CD14-positive monocyte (primary cell): ENCODE data around the gene ANO7. TPM values are rescaled to one million over a fixed set of nuclear protein-coding genes. Genes with fewer than 3 reads are reported as not detected.

ENCODE experiments used
- DNase-seq, 3 donors: peaks; one replicate each; pipeline ENCODE4 v3.0.0-alpha.2; 2011 to 2022
- H2AFZ ChIP-seq: 2 replicates; pipeline ENCODE4 v1.6.0; 2012; ENCODE audit warnings: mild to moderate bottlenecking, low read depth, low read length, inconsistent platforms; ENCODE audit not compliant: insufficient read depth, poor library complexity, severe bottlenecking
- H3K27ac ChIP-seq, 2 donors: 1 replicate in 1 of 2; 2 replicates in 1 of 2; pipeline ENCODE4 v1.5.1; 2012 to 2013; ENCODE audit warnings: low read length in 2 of 2, control low read depth in 1 of 2, inconsistent platforms in 1 of 2, low read depth in 1 of 2, mild to moderate bottlenecking in 1 of 2
- H3K27me3 ChIP-seq, 2 donors: one replicate each; pipeline versions ENCODE4 v1.6.0 to v1.6.1; 2011 to 2013; ENCODE audit warnings: low read length in 2 of 2; ENCODE audit not compliant: control insufficient read depth in 2 of 2, insufficient read depth in 2 of 2
- H3K36me3 ChIP-seq, 2 donors: replicated peaks in 1 of 2; 1 replicate in 1 of 2; 2 replicates in 1 of 2; pipeline versions ENCODE4 v1.5.1 to v1.6.1; 2012 to 2013; ENCODE audit warnings: low read length in 2 of 2, control low read depth in 1 of 2, inconsistent platforms in 1 of 2, mild to moderate bottlenecking in 1 of 2; ENCODE audit not compliant: insufficient read depth in 2 of 2, control insufficient read depth in 1 of 2
- H3K4me1 ChIP-seq, 2 donors: 1 replicate in 1 of 2; 2 replicates in 1 of 2; pipeline versions ENCODE4 v1.5.1 to v1.6.1; 2012 to 2013; ENCODE audit warnings: low read length in 2 of 2, control low read depth in 1 of 2, inconsistent platforms in 1 of 2, mild to moderate bottlenecking in 1 of 2, moderate library complexity in 1 of 2; ENCODE audit not compliant: insufficient read depth in 2 of 2, control insufficient read depth in 1 of 2
- H3K4me2 ChIP-seq: replicated peaks from 2 replicates; pipeline ENCODE3; 2012; ENCODE audit warnings: low read length, moderate library complexity, mild to moderate bottlenecking; ENCODE audit not compliant: poor library complexity, severe bottlenecking; ENCODE audit errors: extremely low read depth
- H3K4me3 ChIP-seq, 3 experiments: fragments of 200-600 bp in 1 of 3; sonication (generic) in 1 of 3; replicated peaks in 1 of 3; 1 replicate in 2 of 3; 2 replicates in 1 of 3; pipeline ENCODE4 v1.5.1; 2011 to 2013; ENCODE audit warnings: low read length in 3 of 3, mild to moderate bottlenecking in 3 of 3, control low read depth in 2 of 3, low read depth in 2 of 3, inconsistent platforms in 1 of 3, moderate library complexity in 1 of 3
- H3K79me2 ChIP-seq: 2 replicates; pipeline ENCODE4 v1.6.0; 2012; ENCODE audit warnings: mild to moderate bottlenecking, control low read depth, inconsistent platforms, low read length, moderate library complexity; ENCODE audit not compliant: insufficient read depth
- H3K9ac ChIP-seq: 2 replicates; pipeline ENCODE4 v1.6.0; 2017; ENCODE audit warnings: low read length, mild to moderate bottlenecking; ENCODE audit not compliant: insufficient read depth, poor library complexity, severe bottlenecking
- H3K9me3 ChIP-seq, 2 donors: replicated peaks in 1 of 2; 1 replicate in 1 of 2; 2 replicates in 1 of 2; pipeline versions ENCODE4 v1.5.1 to v1.6.1; 2012 to 2013; ENCODE audit warnings: low read length in 2 of 2, control low read depth in 1 of 2; ENCODE audit not compliant: control insufficient read depth in 1 of 2, insufficient read depth in 1 of 2
- H4K20me1 ChIP-seq: 2 replicates; pipeline ENCODE4 v1.6.0; 2012; ENCODE audit warnings: mild to moderate bottlenecking, low read length, control low read depth, moderate library complexity; ENCODE audit not compliant: insufficient read depth
- H3K27ac Mint-ChIP-seq, 7 donors: one replicate each; pipeline ENCODE4 v1.8.0; 2020; ENCODE audit warnings: mild to moderate bottlenecking in 7 of 7, mixed read lengths in 7 of 7, moderate library complexity in 6 of 7, inconsistent platforms in 2 of 7
- H3K27me3 Mint-ChIP-seq, 3 donors: one replicate each; pipeline ENCODE4 v1.8.0; 2021 to 2022; ENCODE audit warnings: low read depth in 3 of 3, mild to moderate bottlenecking in 3 of 3, mixed read lengths in 3 of 3, moderate library complexity in 3 of 3, inconsistent platforms in 1 of 3
- H3K36me3 Mint-ChIP-seq, 2 donors: one replicate each; pipeline ENCODE4 v1.8.0; 2020; ENCODE audit warnings: mixed read lengths in 2 of 2, inconsistent platforms in 1 of 2, mild to moderate bottlenecking in 1 of 2
- H3K4me1 Mint-ChIP-seq: one replicate; pipeline ENCODE4 v1.8.0; 2020; ENCODE audit warnings: mild to moderate bottlenecking, mixed read lengths
- H3K4me3 Mint-ChIP-seq, 2 donors: one replicate each; pipeline ENCODE4 v1.8.0; 2020; ENCODE audit warnings: mild to moderate bottlenecking in 2 of 2, mixed read lengths in 2 of 2, moderate library complexity in 1 of 2
- H3K9me3 Mint-ChIP-seq, 7 donors: one replicate each; pipeline ENCODE4 v1.8.0; 2020 to 2022; ENCODE audit warnings: mixed read lengths in 7 of 7, mild to moderate bottlenecking in 6 of 7, moderate library complexity in 6 of 7, inconsistent platforms in 2 of 7
- WGBS: methylation state at CpG from one replicate; pipeline ENCODE4 v1.1.5; 2013; ENCODE audit warnings: missing lambda C conversion rate; ENCODE audit not compliant: insufficient coverage; 5-methylcytosine and 5-hydroxymethylcytosine counted together
- intact Hi-C, 2 donors: fragments of 100-400 bp; cut with micrococcal nuclease; formaldehyde crosslinking; loops; one replicate each; pipeline versions ENCODE4 v1.15.0 to v1.15.1; 2023
- polyA plus RNA-seq, 3 donors: library from polyadenylated mRNA; depleted of rRNA in 1 of 3; unstranded in 2 of 3; stranded (reverse) in 1 of 3; fragments of 300-500 nt in 2 of 3; fragments of >200 nt in 1 of 3; fragmentation: Illumina TruSeq in 2 of 3; gene quantifications; 1 replicate in 2 of 3; 2 replicates in 1 of 3; pipeline ENCODE4 v1.2.3, GENCODE V29; 2012 to 2021
- TF ChIP-seq, protein P1 (sequence below): fragments of 200-600 bp; IDR thresholded peaks from one replicate; pipeline ENCODE4 v1.8.0; 2022; ENCODE audit warnings: antibody characterized with exemption, mild to moderate bottlenecking

Gene ANO7
- polyA plus RNA-seq, 3 donors: 0.03 TPM; not detected in 2

DNA sequence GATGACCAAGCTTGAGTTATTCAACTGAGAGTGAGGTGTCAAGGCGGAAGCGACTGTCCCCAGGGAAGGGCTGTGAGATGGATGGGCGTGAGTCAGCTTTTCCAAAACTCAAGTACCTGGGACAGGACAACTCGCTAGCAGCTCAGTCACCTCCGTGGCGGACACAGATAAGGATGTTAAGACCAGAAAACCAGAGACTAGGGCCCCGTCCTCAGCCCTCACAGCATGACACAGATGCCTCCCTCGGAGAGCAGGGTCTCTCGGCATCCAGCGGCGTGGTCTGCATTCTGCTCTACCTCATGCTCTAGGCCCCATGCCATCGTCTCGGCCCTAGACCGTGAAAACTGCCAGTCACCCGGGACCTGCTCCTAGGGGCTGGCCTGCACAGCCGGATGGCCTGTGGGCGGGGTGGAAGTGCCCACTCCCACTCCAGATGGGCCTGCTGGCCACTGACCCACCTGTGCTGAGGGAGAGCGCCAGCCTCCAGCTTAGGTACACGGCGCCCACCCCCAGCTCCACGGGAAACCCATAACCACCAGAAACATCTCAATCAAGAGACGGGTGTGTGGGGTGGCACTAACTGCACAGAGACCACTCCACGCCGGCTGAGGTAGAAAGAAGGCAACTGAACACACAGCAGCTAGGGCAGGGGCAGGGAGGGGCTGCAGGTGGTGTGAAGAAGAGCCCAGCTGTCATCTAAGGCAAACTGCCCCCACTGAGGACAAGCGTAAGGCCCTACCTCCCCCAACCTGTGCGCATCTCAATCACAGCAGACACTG is 39.8 kb downstream of the ANO7 start:
- no peaks in the 10 kb centered on the region for H3K4me1 ChIP-seq
- H2AFZ ChIP-seq: no peak overlapping the region
- Mint-ChIP-seq H3K9me3 (peaks cover 0 to under 1% (median 0%) of the 10 kb centered on the region in 7 donors), H3K4me1 (peaks cover 9% of the 10 kb centered on the region), H3K27ac (no peak overlapping the region), H3K27me3 (peaks cover 0 to 2% (median 1%) of the 10 kb centered on the region in 3 donors), H3K4me3 (no peak overlapping the region), H3K36me3 (peaks cover 71 to 80% of the 10 kb centered on the region in 2 donors)
- H3K9ac ChIP-seq: no peak overlapping the region
- no peak overlapping the region for H3K4me2 ChIP-seq
- 96% methylated on average over 15 of the region's 26 CpGs for WGBS
- H3K9me3 ChIP-seq: no peaks in the 10 kb centered on the region
- H3K36me3 ChIP-seq: peaks cover 77 to 79% of the 10 kb centered on the region in 2 donors
- H3K79me2 ChIP-seq: no peaks in the 10 kb centered on the region
- TF ChIP-seq, protein P1, sequence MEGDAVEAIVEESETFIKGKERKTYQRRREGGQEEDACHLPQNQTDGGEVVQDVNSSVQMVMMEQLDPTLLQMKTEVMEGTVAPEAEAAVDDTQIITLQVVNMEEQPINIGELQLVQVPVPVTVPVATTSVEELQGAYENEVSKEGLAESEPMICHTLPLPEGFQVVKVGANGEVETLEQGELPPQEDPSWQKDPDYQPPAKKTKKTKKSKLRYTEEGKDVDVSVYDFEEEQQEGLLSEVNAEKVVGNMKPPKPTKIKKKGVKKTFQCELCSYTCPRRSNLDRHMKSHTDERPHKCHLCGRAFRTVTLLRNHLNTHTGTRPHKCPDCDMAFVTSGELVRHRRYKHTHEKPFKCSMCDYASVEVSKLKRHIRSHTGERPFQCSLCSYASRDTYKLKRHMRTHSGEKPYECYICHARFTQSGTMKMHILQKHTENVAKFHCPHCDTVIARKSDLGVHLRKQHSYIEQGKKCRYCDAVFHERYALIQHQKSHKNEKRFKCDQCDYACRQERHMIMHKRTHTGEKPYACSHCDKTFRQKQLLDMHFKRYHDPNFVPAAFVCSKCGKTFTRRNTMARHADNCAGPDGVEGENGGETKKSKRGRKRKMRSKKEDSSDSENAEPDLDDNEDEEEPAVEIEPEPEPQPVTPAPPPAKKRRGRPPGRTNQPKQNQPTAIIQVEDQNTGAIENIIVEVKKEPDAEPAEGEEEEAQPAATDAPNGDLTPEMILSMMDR: no peak
- no peak overlapping the region for H3K4me3 ChIP-seq
- intact Hi-C loops: no loop called here
- DNase-seq: no peak
- peaks cover under 1% of the 10 kb centered on the region for H4K20me1 ChIP-seq
- no peak overlapping the region for H3K27ac ChIP-seq
- no peaks in the 10 kb centered on the region for H3K27me3 ChIP-seq

DNA sequence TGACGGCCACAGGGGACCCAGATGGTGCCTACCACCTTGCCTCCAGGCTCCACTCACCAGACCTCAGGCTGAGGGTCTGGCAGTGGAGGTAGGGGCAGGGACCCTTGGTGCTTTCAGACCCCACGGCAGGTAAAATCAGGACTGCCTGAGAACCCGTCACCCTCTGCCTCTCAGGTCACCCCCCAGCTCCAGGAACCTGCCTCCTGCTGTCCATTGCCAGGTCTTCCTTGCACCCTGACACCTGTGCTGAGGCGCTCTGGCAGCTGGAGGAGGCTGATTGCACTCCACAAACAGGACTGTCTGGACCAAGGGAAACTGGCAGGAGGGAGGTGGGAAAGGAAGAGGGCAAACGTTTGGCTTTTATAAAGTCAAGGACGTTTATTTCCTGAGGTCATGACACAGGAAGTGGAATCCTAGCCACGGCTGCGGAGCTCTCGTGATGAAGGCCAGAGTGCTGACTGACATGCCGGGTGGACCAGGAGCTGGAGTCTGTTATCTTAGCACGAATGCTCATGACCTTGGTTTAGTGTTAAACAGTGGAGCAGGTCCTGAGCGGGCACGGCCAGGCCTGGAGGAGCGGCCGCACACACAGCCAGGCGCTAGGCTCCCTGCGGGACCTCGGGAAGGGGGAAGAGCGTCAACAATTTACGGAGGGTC is 40.5 kb downstream of the ANO7 start:
- Histone ChIP-seq H3K4me2 (no peak overlapping the region), H2AFZ (no peak overlapping the region), H3K4me1 (no peaks in the 10 kb centered on the region), H3K27ac (no peak overlapping the region), H4K20me1 (peaks cover 4% of the 10 kb centered on the region), H3K79me2 (no peaks in the 10 kb centered on the region), H3K4me3 (no peak overlapping the region), H3K9ac (no peak overlapping the region), H3K9me3 (no peaks in the 10 kb centered on the region), H3K36me3 (peaks cover 84 to 86% of the 10 kb centered on the region in 2 donors), H3K27me3 (no peaks in the 10 kb centered on the region)
- TF ChIP-seq, protein P1: no peak
- H3K27me3 Mint-ChIP-seq: peaks cover 0 to 1% (median 0%) of the 10 kb centered on the region in 3 donors
- DNase-seq: no peak
- no peak overlapping the region for H3K4me3 Mint-ChIP-seq
- intact Hi-C loops: no loop called here
- peaks cover 4% of the 10 kb centered on the region for H3K4me1 Mint-ChIP-seq
- peaks cover 78 to 87% of the 10 kb centered on the region in 2 donors for H3K36me3 Mint-ChIP-seq
- H3K9me3 Mint-ChIP-seq: no peaks in the 10 kb centered on the region
- H3K27ac Mint-ChIP-seq: peak overlapping the region in 1 of 7 donors; percentile 73
- WGBS: 82% methylated on average over 18 of the region's 20 CpGs
